ENCODE results near the gene USP40. TPM values are rescaled to one million over a fixed set of nuclear protein-coding genes. Genes with fewer than 3 reads are reported as not detected.

The USP40 gene
- total RNA-seq, 4 donors from 2014 or later = 10.9 to 29.2 (median 12.4) TPM

GRCh38 chr2:233535271-233535670 is 31.3 kb downstream of the USP40 start:
- intact Hi-C loops (cut with DNase I; ENCODE audit: low total_unique reads) = no loop called here
- no peak for ATAC-seq
- H3K9me3 ChIP-seq = no peaks in the 10 kb centered on the region
- H3K4me3 ChIP-seq = no peak overlapping the region
- H3K36me3 ChIP-seq = peaks cover 0 to 42% of the 10 kb centered on the region in 2 donors
- in situ Hi-C loops (cut with MboI; ENCODE audit: low sequenced_read_pairs in 4 of 4) = no loop called here
- TF ChIP-seq CTCF (IDR thresholded peaks at IDR 0.05 in 4 of 5, conservative IDR thresholded peaks at IDR 0.05 in 1 of 5) (no peak), POLR2A (IDR thresholded peaks at IDR 0.05) (no peak)
- no peak for DNase-seq
- no peaks in the 10 kb centered on the region for H3K4me1 ChIP-seq
- H3K27me3 ChIP-seq = no peaks in the 10 kb centered on the region
- H3K27ac ChIP-seq = no peak overlapping the region

- Histone ChIP-seq H3K36me3 (peaks cover 0 to 50% of the 10 kb centered on the region in 2 donors), H3K9me3 (no peaks in the 10 kb centered on the region), H3K4me3 (no peak overlapping the region), H3K27ac (no peak overlapping the region), H3K4me1 (no peaks in the 10 kb centered on the region), H3K27me3 (no peaks in the 10 kb centered on the region)
- TF ChIP-seq CTCF (IDR thresholded peaks at IDR 0.05 in 4 of 5, conservative IDR thresholded peaks at IDR 0.05 in 1 of 5) = no peak
- no peak for TF ChIP-seq POLR2A (IDR thresholded peaks at IDR 0.05)
- ATAC-seq (no peak), DNase-seq (no peak)
- intact Hi-C loops (cut with DNase I; ENCODE audit: low total_unique reads) (no loop called here), in situ Hi-C loops (cut with MboI; ENCODE audit: low sequenced_read_pairs in 4 of 4) (no loop called here)
These were observed 33.6 kb downstream of the USP40 start for GRCh38 chr2:233532971-233533370.

GRCh38 chr2:233531955-233532354 is 34.6 kb downstream of the USP40 start:
- Histone ChIP-seq H3K4me3 (no peak overlapping the region), H3K27ac (no peak overlapping the region), H3K4me1 (no peaks in the 10 kb centered on the region), H3K36me3 (peaks cover 0 to 52% of the 10 kb centered on the region in 2 donors), H3K9me3 (no peaks in the 10 kb centered on the region), H3K27me3 (no peaks in the 10 kb centered on the region)
- no peak for ATAC-seq
- intact Hi-C loops (cut with DNase I; ENCODE audit: low total_unique reads) (no loop called here), in situ Hi-C loops (cut with MboI; ENCODE audit: low sequenced_read_pairs in 4 of 4) (no loop called here)
- DNase-seq = no peak
- no peak for TF ChIP-seq CTCF (IDR thresholded peaks at IDR 0.05 in 4 of 5, conservative IDR thresholded peaks at IDR 0.05 in 1 of 5)
- no peak for TF ChIP-seq POLR2A (IDR thresholded peaks at IDR 0.05)

GRCh38 chr2:233530381-233530780 is 36.2 kb downstream of the USP40 start:
- no peaks in the 10 kb centered on the region for H3K9me3 ChIP-seq
- intact Hi-C loops (cut with DNase I; ENCODE audit: low total_unique reads) = no loop called here
- in situ Hi-C loops (cut with MboI; ENCODE audit: low sequenced_read_pairs in 4 of 4) = no loop called here
- peaks cover 0 to 65% of the 10 kb centered on the region in 2 donors for H3K36me3 ChIP-seq
- no peaks in the 10 kb centered on the region for H3K4me1 ChIP-seq
- H3K4me3 ChIP-seq = no peak overlapping the region
- H3K27me3 ChIP-seq = no peaks in the 10 kb centered on the region
- TF ChIP-seq POLR2A (IDR thresholded peaks at IDR 0.05) (no peak), CTCF (IDR thresholded peaks at IDR 0.05 in 4 of 5, conservative IDR thresholded peaks at IDR 0.05 in 1 of 5) (no peak)
- DNase-seq (no peak), ATAC-seq (no peak)
- H3K27ac ChIP-seq = no peak overlapping the region

GRCh38 chr2:233528182-233528581 is 38.4 kb downstream of the USP40 start:
- no peak overlapping the region for H3K27ac ChIP-seq
- DNase-seq (no peak), ATAC-seq (no peak)
- no peak overlapping the region for H3K4me3 ChIP-seq
- no peaks in the 10 kb centered on the region for H3K9me3 ChIP-seq
- TF ChIP-seq POLR2A (IDR thresholded peaks at IDR 0.05) (no peak), CTCF (IDR thresholded peaks at IDR 0.05 in 4 of 5, conservative IDR thresholded peaks at IDR 0.05 in 1 of 5) (no peak)
- H3K4me1 ChIP-seq = no peaks in the 10 kb centered on the region
- no peaks in the 10 kb centered on the region for H3K27me3 ChIP-seq
- peaks cover 0 to 78% of the 10 kb centered on the region in 2 donors for H3K36me3 ChIP-seq
- intact Hi-C loops (cut with DNase I; ENCODE audit: low total_unique reads) = no loop called here
- in situ Hi-C loops (cut with MboI; ENCODE audit: low sequenced_read_pairs in 4 of 4) = no loop called here
